GM12872 (cell line): ENCODE data around the gene GSG1L.

Experiments
- TF ChIP-seq, protein P1 (sequence below): IDR thresholded peaks from 3 replicates; pipeline ENCODE4 v1.5.1; 2011; ENCODE audit warnings: low read depth, mild to moderate bottlenecking, low read length, moderate library complexity; ENCODE audit not compliant: insufficient read depth

Gene GSG1L

DNA sequence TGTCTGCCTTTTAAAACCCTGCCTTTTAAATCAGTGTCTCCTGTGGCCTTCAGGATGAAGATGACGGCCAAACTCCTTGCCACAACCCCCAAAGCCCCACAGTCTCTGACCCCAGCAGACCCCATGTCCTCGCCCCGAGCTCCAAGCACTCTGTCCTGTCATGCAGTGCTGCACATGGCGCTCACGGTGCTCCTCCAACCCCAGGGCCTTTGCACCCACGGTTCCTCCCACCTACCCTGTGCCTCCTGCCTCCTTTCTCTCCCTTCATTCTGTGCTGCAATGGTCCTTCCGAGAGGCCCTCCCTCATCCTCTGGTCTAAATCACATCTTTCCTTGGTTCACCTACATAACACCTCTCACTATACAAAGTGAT is 278.2 kb downstream of the GSG1L start:
- TF ChIP-seq, protein P1, sequence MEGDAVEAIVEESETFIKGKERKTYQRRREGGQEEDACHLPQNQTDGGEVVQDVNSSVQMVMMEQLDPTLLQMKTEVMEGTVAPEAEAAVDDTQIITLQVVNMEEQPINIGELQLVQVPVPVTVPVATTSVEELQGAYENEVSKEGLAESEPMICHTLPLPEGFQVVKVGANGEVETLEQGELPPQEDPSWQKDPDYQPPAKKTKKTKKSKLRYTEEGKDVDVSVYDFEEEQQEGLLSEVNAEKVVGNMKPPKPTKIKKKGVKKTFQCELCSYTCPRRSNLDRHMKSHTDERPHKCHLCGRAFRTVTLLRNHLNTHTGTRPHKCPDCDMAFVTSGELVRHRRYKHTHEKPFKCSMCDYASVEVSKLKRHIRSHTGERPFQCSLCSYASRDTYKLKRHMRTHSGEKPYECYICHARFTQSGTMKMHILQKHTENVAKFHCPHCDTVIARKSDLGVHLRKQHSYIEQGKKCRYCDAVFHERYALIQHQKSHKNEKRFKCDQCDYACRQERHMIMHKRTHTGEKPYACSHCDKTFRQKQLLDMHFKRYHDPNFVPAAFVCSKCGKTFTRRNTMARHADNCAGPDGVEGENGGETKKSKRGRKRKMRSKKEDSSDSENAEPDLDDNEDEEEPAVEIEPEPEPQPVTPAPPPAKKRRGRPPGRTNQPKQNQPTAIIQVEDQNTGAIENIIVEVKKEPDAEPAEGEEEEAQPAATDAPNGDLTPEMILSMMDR = no peak

DNA sequence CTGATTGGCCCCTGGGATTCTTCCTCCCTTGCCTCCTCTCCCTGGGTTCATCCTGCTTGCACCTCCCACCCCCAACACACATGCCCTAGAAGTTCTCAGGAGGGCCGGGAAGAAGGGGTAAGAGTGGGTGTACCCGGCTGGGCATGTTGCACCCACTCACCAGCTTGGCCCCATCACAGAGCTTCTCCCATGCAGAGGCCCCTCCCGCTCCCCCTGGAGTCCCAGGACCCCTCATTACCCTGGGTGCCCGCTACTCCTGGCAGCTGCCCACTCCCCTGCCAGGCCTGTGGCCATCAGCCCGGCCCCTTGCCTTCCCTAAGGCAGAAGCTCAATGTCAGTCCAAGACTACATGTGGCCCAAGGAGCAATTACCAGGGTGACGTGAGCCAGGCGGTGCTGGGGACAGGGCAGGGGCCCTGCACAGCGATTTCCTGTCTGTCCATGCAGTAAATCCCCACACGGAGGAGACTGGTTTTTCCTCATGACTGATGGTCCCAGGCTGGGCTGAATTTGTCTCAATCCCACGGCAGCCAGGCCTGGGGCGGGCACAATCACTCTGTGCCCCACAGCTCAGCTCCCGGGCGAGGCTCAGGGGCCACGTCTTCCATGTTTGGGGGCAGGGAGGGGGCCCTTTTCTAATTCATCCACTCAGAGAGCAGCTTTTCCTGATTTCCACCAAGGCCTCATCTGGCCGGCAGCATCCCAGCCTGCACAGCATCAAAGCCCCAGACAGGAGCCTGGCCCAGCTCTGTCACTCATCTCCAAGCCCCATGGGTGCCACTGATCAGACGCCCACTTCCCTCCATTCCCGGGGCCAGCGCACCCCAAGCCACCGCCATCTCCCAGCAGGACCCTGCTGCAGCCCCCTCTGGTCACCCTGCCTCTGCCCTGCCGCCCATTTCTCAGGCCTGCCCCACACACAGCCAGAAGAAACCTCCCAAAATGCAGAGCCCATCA is 278.9 kb downstream of the GSG1L start:
- TF ChIP-seq, protein P1 = no peak

DNA sequence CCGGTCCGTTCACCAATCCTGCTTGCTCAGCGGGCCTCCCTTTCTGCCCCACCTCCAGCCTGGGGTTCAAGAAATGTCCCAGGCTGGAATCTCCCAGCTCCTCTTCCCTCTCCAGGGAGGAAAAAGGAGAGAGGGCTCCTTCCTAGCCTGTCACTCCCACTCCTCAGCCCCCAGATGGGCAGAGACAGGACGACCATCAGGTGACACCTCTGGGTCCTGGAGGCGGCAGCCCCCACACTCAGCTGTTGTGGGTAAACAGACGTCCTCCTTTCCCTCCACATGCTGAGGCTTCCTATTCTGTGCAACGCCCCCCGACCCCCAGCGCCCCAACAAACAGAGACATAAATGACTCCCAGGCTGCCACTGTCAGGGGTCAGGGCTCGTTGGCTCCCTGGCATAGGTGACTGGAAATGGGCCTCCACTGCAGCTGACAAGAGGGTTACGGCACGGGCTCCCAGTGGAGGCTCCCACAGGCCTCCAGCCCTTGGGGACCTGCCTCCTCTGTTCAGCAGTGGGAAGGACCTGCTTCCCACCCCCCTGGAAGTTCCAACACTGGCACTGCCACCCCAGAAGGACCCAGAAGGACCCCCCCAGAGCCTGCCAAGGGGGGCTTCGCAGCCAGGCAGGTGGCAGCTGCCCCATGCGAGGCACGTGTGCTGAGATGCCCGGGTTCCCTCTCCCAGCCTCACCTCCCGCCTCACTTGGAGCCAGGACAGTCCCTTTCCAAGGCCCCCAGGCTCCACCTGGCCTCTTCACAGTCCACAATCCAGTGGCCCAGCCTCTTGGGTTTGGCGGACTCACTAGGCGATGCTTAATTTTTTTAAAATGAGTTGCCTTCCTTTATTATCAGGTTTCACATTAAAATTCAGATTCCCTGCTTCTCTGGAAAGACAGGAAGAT is 281.3 kb downstream of the GSG1L start:
- TF ChIP-seq, protein P1 = no peak

DNA sequence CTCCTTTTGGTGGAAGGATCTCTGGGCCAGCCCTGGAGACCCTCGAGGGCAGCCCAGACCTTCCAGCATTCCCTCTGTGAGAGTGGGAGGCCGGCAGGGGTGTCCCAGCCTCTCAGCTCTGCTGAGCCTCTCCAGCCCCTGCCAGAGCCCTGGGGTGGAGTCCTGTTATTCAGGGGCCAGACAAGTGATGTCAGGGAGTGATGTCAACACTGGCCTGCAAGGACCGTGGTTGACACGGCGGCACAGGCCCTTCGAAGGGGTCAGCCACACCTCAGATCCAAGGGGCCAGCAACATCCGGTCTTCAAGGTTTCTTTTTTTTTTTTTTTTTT is 282.4 kb downstream of the GSG1L start:
- TF ChIP-seq, protein P1 = no peak

DNA sequence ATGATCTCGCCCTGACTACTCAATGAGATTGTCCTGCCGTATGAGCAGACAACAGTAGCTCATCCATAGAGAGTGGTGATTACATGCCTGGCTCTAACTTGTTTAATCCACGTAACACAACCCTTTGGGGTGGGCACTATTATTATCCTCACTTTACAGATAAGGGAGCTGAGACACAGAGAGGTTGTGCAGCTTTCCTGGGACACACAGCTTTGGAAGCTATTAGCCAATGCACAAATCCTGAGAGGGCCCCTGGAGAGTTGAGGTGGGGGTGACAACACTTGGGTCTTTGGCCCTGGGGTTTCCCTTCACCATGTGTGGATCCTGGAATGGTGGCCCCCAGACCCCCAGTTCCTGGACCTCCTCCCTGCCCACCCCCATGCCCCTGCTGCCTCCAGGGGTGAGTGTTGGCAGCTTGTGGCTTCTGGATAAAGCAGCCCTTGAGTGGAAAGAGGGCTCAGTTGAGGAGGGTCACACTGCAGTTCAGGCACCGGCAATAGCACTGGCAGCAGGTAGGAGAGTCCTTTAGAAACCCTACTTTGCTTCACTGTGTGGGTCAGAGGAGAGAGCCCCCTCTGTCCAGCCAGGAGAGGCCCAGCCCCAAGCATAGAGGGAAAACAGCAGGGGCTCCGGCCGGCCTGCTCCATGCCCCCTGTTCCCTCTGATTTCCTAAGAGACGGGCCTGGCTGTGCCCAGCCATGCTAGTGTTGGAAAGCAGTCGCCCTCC is 282.9 kb downstream of the GSG1L start:
- TF ChIP-seq, protein P1 = no peak

DNA sequence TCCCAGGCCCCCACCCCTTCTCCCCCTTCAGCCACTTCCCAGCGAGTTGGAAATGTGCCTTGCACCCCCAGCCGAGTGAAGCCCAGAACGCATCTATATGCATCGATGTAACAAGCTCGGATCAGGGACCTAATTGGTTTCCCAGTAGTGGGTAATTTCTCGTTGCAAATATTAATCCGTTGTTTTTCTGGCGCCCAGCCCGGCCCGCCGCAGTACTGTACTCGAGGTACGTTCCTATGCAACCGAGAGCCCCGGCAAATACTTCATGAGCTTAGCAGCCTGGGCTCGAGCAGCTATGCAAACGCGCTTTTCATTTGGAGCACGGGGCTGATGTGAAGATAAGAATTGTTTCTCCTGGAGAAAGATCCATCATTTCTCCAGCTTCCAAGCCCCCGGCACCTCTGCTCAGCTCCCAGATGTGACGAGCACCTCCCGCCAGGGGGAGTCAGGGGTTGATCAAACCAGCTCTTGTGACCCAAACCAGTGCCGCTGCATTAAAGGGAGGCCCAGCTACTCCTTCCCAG is 283.8 kb downstream of the GSG1L start:
- TF ChIP-seq, protein P1 = no peak

DNA sequence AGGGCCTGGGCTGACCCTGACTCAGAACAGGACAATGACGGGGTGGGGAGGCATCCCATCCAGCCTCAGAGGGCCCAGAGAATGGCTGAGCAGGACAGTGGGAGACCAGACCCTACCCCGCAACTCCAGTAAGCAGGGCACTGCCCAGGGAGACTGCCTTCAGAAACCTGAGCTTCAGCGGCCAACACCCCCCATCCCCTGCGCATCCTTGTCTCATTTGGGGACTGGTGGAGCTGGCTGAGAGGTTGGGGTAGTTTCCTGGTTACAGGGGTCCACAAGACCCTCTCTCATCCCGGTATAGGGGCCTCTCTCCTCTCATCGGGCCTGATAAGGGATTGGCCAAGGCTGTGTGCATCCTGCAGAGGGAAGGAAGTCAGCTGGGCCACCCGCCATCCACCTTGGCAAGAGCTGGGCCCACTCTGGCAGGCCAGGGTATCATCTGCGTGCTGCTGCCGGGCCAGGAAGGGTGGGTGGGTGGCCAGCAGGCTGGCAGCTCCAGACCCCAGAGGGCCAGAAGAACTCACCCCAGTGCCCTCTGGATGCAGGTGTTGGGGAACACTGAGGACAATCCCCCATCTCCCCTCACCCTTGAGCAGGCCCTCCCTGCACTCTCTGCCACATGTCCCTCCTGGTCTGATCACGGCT is 284.5 kb downstream of the GSG1L start:
- TF ChIP-seq, protein P1 = no peak
